Amniotic stem cell (primary cell): Measurements from ENCODE around the gene BRD2.

Source experiments
- DNase-seq: peaks from one replicate; lab custom pipeline; 2025; lab: John Stamatoyannopoulos, UW

Gene BRD2

GRCh38 chr6:33029328-33030184 is 61.2 kb downstream of the BRD2 start:
- no peak for DNase-seq

GRCh38 chr6:33030245-33030644 is 61.9 kb downstream of the BRD2 start:
- no peak for DNase-seq
